Uterus (tissue), 4 donors: ENCODE measurements around the gene FIBP. TPM values are rescaled to one million over a fixed set of nuclear protein-coding genes. Genes with fewer than 3 reads are reported as not detected.

Source experiments
- DNase-seq, 2 donors: peaks; one replicate each; pipeline ENCODE4 v3.0.0-alpha.2; 2019 to 2020
- H3K27ac ChIP-seq, 2 donors: fragments of 200-600 bp; sonication (generic); 1 replicate in 1 of 2; 2 replicates in 1 of 2; pipeline ENCODE4 v1.5.1; 2016 to 2018
- H3K27me3 ChIP-seq, 2 donors: fragments of 200-600 bp; sonication (generic); one replicate each; pipeline ENCODE4 v1.5.1; 2018 to 2019; ENCODE audit warnings: control low read depth in 1 of 2
- H3K36me3 ChIP-seq, 2 donors: fragments of 200-600 bp; sonication (generic); one replicate each; pipeline ENCODE4 v1.5.1; 2019; ENCODE audit warnings: control low read depth in 1 of 2
- H3K4me1 ChIP-seq, 2 donors: fragments of 200-600 bp; sonication (generic); one replicate each; pipeline ENCODE4 v1.5.1; 2018 to 2019; ENCODE audit warnings: control low read depth in 1 of 2
- H3K4me3 ChIP-seq, 2 donors: fragments of 200-600 bp; sonication (generic); 1 replicate in 1 of 2; 2 replicates in 1 of 2; pipeline ENCODE4 v1.5.1; 2018 to 2019; ENCODE audit warnings: mild to moderate bottlenecking in 1 of 2
- H3K9me3 ChIP-seq, 2 donors: fragments of 200-600 bp; sonication (generic); one replicate each; pipeline ENCODE4 v1.5.1; 2019; ENCODE audit warnings: control low read depth in 1 of 2
- POLR2A ChIP-seq, 2 donors: fragments of 450-650 bp; IDR thresholded peaks; one replicate each; pipeline ENCODE4 v1.6.1; 2016; ENCODE audit warnings: antibody characterized with exemption in 2 of 2, mild to moderate bottlenecking in 1 of 2, moderate library complexity in 1 of 2
- intact Hi-C: fragments of 100-400 bp; cut with DNase I; formaldehyde crosslinking; loops from one replicate; pipeline ENCODE4 v1.15.1; 2023; ENCODE audit warnings: low total_unique reads
- total RNA-seq, 4 donors: library from RNA; depleted of rRNA in 3 of 4; stranded (reverse); fragments of >200 nt in 3 of 4; gene quantifications; one replicate each; pipeline versions ENCODE4 v1.1.0 to v1.2.4, GENCODE V29; 2014 to 2023
- TF ChIP-seq, protein P1 (sequence below), 4 experiments: fragments of 200-600 bp in 2 of 4; fragments of 450-650 bp in 2 of 4; sonication (generic) in 2 of 4; IDR thresholded peaks; one replicate each; pipeline ENCODE4 v1.5.1; 2016 to 2019; ENCODE audit warnings: antibody characterized with exemption in 4 of 4, mild to moderate bottlenecking in 2 of 4, moderate library complexity in 1 of 4
- donor health status: DM: yes; HTN: yes; CAD: no.

The FIBP gene
- total RNA-seq, 4 donors from 2014 or later, result 39.7 to 239 (median 52.2) TPM

DNA sequence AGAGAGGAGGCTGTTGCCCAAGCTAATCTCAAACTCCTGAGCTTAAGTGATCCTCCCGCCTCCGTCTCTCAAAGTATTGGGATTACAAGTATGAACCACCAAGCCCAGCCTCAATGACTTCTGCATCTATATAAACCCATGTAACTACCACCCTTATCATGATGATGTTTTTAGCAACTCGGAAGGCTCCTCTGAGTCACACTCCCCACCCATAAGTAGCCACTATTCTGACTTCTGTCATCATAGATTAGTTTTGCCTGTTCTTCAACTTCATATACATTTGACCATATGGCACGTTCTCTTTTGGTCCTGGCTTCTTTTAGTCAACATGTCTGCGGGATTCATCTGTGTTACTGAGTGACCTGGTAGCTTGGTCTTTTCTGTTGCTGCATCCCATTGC, 18.3 kb upstream of the FIBP start:
- Histone ChIP-seq H3K27me3 (no peaks in the 10 kb centered on the region), H3K4me3 (no peak overlapping the region), H3K36me3 (no peaks in the 10 kb centered on the region), H3K9me3 (no peaks in the 10 kb centered on the region), H3K27ac (no peak overlapping the region), H3K4me1 (no peaks in the 10 kb centered on the region)
- intact Hi-C loops, result no loop called here
- no peak for DNase-seq
- TF ChIP-seq, protein P1, sequence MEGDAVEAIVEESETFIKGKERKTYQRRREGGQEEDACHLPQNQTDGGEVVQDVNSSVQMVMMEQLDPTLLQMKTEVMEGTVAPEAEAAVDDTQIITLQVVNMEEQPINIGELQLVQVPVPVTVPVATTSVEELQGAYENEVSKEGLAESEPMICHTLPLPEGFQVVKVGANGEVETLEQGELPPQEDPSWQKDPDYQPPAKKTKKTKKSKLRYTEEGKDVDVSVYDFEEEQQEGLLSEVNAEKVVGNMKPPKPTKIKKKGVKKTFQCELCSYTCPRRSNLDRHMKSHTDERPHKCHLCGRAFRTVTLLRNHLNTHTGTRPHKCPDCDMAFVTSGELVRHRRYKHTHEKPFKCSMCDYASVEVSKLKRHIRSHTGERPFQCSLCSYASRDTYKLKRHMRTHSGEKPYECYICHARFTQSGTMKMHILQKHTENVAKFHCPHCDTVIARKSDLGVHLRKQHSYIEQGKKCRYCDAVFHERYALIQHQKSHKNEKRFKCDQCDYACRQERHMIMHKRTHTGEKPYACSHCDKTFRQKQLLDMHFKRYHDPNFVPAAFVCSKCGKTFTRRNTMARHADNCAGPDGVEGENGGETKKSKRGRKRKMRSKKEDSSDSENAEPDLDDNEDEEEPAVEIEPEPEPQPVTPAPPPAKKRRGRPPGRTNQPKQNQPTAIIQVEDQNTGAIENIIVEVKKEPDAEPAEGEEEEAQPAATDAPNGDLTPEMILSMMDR (IDR thresholded peaks at IDR 0.05), result no peak
- TF ChIP-seq POLR2A (IDR thresholded peaks at IDR 0.05), result no peak

DNA sequence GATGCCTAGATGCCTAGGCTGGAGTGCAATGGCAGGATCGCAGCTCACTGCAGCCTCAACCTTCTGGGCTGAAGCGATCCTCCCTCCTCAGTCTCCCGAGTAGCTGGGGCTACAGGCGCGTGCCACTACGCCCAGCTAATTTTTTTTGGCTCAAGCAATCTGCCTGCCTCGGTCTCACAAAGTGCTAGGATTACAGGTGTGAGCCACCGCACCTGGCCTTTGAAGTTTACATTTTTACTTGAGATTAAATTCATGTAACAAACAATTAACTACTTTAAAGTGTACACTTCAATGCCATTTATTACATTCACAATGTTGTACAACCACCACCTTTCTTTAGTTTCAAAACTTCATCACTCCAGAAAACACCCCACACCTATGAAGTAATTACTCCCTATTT, 15.4 kb upstream of the FIBP start:
- intact Hi-C loops, result no loop called here
- Histone ChIP-seq H3K27ac (no peak overlapping the region), H3K4me1 (peaks cover 5 to 7% of the 10 kb centered on the region in 2 donors), H3K9me3 (no peaks in the 10 kb centered on the region), H3K4me3 (no peak overlapping the region), H3K27me3 (peaks cover 0 to 14% of the 10 kb centered on the region in 2 donors), H3K36me3 (no peaks in the 10 kb centered on the region)
- TF ChIP-seq, protein P1 (IDR thresholded peaks at IDR 0.05), result no peak
- no peak for TF ChIP-seq POLR2A (IDR thresholded peaks at IDR 0.05)
- DNase-seq, result no peak

DNA sequence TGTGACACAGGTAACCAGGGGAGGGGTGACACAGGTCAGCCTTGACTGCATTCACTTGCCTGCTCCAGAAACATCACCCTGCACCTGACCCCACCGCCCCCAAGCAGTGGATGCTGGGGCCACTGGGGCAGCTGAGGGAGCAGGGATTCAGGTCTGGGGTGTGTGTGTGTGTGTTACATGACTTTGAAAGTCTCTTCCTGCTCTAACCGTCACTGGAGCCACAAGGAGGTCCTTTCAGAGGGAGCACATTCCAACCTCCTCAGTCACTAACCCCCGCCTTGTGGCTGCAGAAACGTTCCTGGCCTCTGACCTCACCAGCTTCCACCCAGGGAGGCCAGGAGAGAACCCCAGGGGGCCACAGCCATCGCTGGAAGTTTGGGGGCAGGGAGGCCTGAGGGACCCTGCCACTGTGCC, 14.8 kb upstream of the FIBP start:
- Histone ChIP-seq H3K27ac (no peak overlapping the region), H3K36me3 (no peaks in the 10 kb centered on the region), H3K4me1 (peaks cover 5 to 7% of the 10 kb centered on the region in 2 donors), H3K4me3 (no peak overlapping the region), H3K27me3 (peaks cover 0 to 17% of the 10 kb centered on the region in 2 donors), H3K9me3 (no peaks in the 10 kb centered on the region)
- intact Hi-C loops, result no loop called here
- TF ChIP-seq, protein P1 (IDR thresholded peaks at IDR 0.05), result no peak
- no peak for TF ChIP-seq POLR2A (IDR thresholded peaks at IDR 0.05)
- no peak for DNase-seq

DNA sequence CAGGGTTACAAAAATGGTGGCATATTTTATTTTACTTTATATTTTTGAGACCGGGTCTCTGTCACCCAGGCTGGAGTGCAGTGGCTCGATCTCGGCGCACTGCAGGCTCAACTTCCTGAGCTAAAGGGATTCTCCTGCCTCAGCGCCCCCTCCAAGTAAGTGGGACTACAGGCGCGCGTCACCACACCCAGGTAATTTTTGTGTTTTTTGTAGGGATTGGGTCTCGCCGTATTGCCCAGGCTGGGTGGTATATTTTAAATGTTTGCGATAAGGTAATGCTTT, 12.6 kb upstream of the FIBP start:
- H3K4me1 ChIP-seq, result peaks cover 5 to 7% of the 10 kb centered on the region in 2 donors
- H3K27me3 ChIP-seq, result peaks cover 0 to 17% of the 10 kb centered on the region in 2 donors
- no peak overlapping the region for H3K27ac ChIP-seq
- no peak for TF ChIP-seq POLR2A (IDR thresholded peaks at IDR 0.05)
- TF ChIP-seq, protein P1 (IDR thresholded peaks at IDR 0.05), result no peak
- intact Hi-C loops, result no loop called here
- H3K9me3 ChIP-seq, result no peaks in the 10 kb centered on the region
- no peaks in the 10 kb centered on the region for H3K36me3 ChIP-seq
- no peak overlapping the region for H3K4me3 ChIP-seq
- DNase-seq, result no peak

DNA sequence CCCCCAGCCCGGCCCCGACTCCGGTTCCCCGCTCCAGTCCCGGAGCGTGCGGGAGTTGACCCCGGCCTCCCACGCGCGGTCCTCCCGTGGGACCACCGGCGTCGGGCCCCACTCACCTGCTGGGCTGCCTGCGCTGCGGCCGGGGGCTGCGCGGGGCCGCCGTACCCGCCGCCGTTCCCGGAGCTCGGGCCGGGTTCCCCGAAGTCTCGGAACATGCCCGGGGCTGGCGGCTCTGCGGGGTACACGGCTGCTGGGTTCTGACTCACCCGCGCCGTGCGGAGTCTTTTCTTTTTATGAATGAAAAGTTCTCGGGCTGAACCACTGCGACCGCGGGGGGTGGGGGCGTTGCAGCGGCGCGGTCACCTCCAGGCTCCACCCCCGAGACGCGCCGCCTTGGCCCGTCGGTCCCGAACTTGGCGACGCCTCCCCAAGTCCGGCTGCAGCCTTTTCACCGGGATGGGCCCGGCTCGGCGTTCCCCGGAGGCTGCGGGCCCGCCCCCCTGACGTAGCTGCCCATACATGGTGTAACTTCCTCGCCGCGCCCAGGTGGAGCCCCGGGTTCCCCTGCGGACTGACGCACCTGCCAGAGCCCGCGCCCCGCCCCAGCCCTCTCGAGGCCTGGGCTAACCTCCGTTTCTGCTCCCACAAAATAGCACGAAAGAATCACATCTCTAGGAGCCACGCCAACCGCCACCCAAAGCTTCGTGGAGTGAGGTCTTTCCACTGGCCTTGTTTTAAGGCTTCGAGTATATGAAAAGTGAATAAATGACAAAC, 12.0 kb upstream of the FIBP start, which contains the start of gene FOSL1:
FOSL1 (minus strand) TSS at position 264 of the 774 bp plus-strand sequence; CDS start at position 215, 49 bp downstream.
- Histone ChIP-seq H3K9me3 (no peaks in the 10 kb centered on the region), H3K27ac (peak within 1 kb of the TSS in 1 of 2 donors; percentile 36), H3K4me3 (peak within 1 kb of the TSS; percentile 18 to 38), H3K27me3 (peaks cover 0 to 17% of the 10 kb centered on the region in 2 donors), H3K36me3 (no peaks in the 10 kb centered on the region), H3K4me1 (peaks cover 5 to 7% of the 10 kb centered on the region in 2 donors)
- TF ChIP-seq, protein P1 (IDR thresholded peaks at IDR 0.05), result no peak
- peak; percentile 60 to 74 for TF ChIP-seq POLR2A (IDR thresholded peaks at IDR 0.05)
- peak; percentile 70 to 77 for DNase-seq
- intact Hi-C loops, result no loop called here
